Measurements from ENCODE around the gene CACUL1.
"Not testable (repeated sequence)": the region's sequence is repeated elsewhere in the genome, so short reads cannot be mapped to it uniquely, and the experiment has no call there.

The CACUL1 gene

GRCh38 chr10:118682533-118682932 lies 72.2 kb downstream of the CACUL1 start:
- no peak for DNase-seq (ENCODE audit: low spot score)

DNA sequence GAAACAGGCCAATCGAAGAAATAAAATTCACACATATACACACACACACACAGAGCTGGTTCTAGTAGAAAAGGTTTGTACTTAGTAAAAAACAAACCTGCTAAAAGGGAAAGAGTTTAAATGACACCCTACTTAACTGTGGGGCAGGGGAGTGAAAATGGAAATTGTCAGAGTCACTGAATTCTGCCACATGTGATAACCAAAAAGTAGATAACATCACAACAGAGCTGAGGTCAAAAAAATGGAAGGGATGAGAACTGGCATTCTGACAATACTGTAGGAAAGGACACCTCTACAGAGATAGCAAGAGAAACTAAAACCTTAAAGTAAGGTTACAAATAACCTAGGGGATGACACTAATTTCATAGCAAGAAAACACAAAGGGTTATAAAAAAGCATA lies 74.6 kb downstream of the CACUL1 start:
- no peak for DNase-seq (ENCODE audit: low spot score)

GRCh38 chr10:118674226-118674919 lies 80.4 kb downstream of the CACUL1 start:
- DNase-seq (ENCODE audit: low spot score), result no peak

GRCh38 chr10:118672766-118673715 lies 81.7 kb downstream of the CACUL1 start:
- no peak for DNase-seq (ENCODE audit: low spot score)

DNA sequence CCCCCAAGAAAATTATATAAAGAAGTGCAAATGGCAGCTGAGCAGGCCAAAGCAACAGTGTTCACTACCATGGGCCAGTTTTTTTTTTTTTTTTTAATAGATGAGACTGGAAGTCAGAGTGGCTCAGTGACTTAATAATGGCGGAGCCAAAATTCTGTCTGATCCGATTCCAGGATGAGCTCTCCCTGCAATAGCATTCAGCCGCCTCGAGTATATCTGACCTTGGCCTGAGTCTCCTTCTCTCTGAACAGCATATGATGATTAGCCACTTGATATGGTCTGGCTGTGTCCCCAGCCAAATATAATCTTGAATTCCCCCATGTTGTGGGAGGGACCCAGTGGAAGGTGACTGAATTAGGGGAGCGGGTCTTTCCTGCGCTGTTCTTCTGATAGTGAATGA lies 82.6 kb downstream of the CACUL1 start:
- no peak for DNase-seq (ENCODE audit: low spot score)

- DNase-seq (ENCODE audit: low spot score), result not testable (repeated sequence)
Observed at GRCh38 chr10:118671221-118671620, 83.5 kb downstream of the CACUL1 start.

DNA sequence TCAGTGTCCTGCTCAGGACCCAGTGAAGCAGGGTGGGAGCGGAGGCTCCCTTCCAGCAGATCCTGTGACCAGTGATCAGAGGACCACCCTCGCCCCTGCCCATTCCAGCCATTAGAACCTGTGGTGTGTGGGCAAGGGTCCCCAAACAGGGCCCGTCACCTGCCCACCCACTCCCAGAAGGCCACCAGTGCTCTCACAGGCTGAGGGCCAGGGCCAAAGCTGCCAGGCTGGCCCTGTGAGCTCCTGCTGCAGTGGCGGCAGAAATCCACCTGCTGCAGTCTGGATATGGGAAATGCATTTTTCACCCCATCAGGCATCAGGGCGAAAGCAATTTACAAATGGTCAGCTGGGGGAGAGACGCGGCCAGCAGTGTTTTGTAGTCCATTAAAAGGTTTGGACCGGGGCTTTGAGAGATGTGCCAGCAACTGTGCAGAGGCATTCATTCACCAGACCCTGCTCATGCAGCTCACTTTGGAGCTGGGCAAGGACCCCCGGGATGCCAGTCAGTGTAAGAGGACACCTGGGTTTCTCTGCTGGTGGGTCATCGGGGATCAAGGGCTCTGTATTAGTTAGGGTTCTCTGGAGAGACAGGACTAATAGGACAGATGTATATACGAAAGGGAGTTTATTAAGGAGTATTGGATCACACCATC lies 84.2 kb downstream of the CACUL1 start:
- DNase-seq (ENCODE audit: low spot score), result no peak

DNA sequence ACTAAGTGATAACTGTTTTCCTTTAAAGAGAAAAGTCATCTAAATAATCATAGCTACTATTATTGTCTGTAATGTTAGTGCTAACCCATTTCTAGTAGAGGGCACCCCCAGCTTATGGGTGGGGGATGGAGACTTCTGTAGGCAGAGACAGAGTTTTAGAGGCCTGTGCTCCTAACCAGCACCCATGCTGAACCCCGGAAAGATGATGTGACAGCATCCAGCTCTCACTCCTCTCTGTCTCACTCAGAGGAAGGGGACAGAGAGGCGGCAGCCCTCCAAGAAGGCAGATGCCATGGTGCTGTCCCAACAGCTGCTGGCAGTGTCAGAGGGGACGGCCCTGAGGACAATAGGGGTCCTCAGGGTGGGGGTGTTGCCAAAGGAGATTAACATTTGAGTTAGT lies 84.9 kb downstream of the CACUL1 start:
- DNase-seq (ENCODE audit: low spot score), result no peak

GRCh38 chr10:118669020-118669791 lies 85.6 kb downstream of the CACUL1 start:
- no peak for DNase-seq (ENCODE audit: low spot score)

GRCh38 chr10:118668228-118668952 lies 86.4 kb downstream of the CACUL1 start:
- DNase-seq (ENCODE audit: low spot score), result no peak

- DNase-seq (ENCODE audit: low spot score), result no peak
Observed at GRCh38 chr10:118667732-118668131, 87.0 kb downstream of the CACUL1 start.

DNA sequence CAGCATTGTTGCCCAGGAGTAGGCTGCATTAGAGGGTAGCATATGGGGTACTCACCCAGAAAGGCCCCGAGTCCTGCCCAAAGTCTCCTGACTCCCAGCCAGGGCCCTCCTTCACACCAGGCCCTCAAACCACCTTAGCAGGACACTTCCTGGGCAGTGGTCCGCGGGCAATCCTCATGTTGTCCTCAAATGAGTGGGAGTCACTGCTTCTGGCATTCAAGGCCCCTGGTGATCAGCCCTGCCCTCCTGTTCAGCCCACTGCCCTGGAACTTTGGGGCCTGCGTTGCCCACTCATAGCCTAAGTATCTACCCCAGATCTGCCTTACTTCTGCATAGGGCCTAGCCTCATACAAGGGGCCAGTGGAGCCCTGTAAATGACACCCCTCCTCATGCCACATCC lies 88.4 kb downstream of the CACUL1 start:
- DNase-seq (ENCODE audit: low spot score), result no peak

DNA sequence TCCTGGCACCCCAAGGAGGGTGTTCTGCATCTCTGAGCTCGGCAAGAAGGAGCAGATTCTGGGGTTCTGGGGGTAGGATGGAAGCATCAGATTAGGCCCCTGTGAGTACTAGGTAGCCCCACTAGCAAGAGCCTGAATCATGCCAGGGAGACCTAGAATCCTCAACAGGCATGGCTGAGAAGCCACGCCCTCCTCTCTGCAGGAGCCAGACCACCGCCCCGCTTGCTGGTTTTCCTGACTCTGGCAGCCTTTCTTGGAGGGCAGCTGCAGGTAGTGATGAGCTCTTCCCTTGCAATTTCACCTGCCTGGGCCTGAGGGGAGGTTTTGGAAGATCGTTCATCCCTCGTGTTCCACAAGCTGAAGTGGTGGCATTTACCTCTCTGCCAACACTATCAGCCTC lies 90.4 kb downstream of the CACUL1 start:
- DNase-seq (ENCODE audit: low spot score), result no peak

GRCh38 chr10:118663176-118663575 lies 91.6 kb downstream of the CACUL1 start:
- no peak for DNase-seq (ENCODE audit: low spot score)

- no peak for DNase-seq (ENCODE audit: low spot score)
Observed at GRCh38 chr10:118662228-118663035, 92.3 kb downstream of the CACUL1 start.

GRCh38 chr10:118658762-118659161 lies 96.0 kb downstream of the CACUL1 start:
- no peak for DNase-seq (ENCODE audit: low spot score)

GRCh38 chr10:118658168-118658567 lies 96.6 kb downstream of the CACUL1 start:
- DNase-seq (ENCODE audit: low spot score), result not testable (repeated sequence)

- DNase-seq (ENCODE audit: low spot score), result not testable (repeated sequence)
Observed at GRCh38 chr10:118645294-118645693, 109.5 kb downstream of the CACUL1 start.

DNA sequence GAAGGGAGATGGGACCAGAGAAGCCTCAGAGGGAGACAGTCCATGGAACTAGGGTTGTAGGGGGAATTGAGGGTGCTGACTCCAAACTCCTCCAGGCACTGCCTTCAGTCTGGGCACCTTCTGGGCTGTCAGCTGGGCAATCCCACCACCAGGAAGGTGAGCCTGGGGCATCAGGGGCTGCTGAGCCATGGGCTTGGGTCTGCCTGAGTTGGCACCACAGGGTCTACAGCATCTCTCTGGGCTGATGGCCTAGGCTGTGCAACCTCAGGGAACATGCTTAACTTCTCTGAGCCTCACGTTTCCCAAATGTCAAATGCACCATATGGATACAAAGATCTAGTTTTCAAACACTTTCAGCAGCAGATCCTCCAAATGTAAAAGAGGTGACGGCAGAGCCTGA lies 112.5 kb downstream of the CACUL1 start:
- DNase-seq (ENCODE audit: low spot score), result no peak

GRCh38 chr10:118638680-118639079 lies 116.1 kb downstream of the CACUL1 start:
- DNase-seq (ENCODE audit: low spot score), result no peak

Data from COLO829 (cell line).